Activated CD8-positive, alpha-beta T cell treated with anti-CD3 and anti-CD28 coated beads, Interleukin-2, amount 10 ng/mL, durations not matched to agents 7 days and 5 days (primary cell): ENCODE measurements around the gene MOB3A. TPM values are rescaled to one million over a fixed set of nuclear protein-coding genes. Genes with fewer than 3 reads are reported as not detected.

Experiments used
- ATAC-seq: fragments of 150-1000 bp; cut with Tn5 transposase; one replicate; pipeline ENCODE4 v1.10.0; 2021; ENCODE audit warnings: moderate library complexity
- CTCF ChIA-PET: fragments of 350-600 bp; sonication (Branson Sonifier 250); formaldehyde crosslinking; loops from one replicate; lab custom pipeline; 2021; ENCODE audit warnings: antibody characterized with exemption; lab: Charles Lee
- POLR2A ChIA-PET: fragments of 350-600 bp; sonication (Branson Sonifier 250); formaldehyde crosslinking; loops from one replicate; lab custom pipeline; 2021; ENCODE audit warnings: antibody characterized with exemption; lab: Charles Lee
- DNase-seq: peaks from one replicate; pipeline ENCODE4 v3.0.0-alpha.2; 2020
- H3K27ac Mint-ChIP-seq: one replicate; pipeline ENCODE4 v1.8.0; 2021; ENCODE audit warnings: mild to moderate bottlenecking, mixed read lengths
- H3K27me3 Mint-ChIP-seq: one replicate; pipeline ENCODE4 v1.8.0; 2021; ENCODE audit warnings: low read depth, mixed read lengths
- H3K36me3 Mint-ChIP-seq: one replicate; pipeline ENCODE4 v1.8.0; 2021; ENCODE audit warnings: low read depth, mixed read lengths
- H3K4me1 Mint-ChIP-seq: one replicate; pipeline ENCODE4 v1.8.0; 2021; ENCODE audit warnings: low read depth, mixed read lengths
- H3K4me3 Mint-ChIP-seq: one replicate; pipeline ENCODE4 v1.8.0; 2021; ENCODE audit warnings: mild to moderate bottlenecking, mixed read lengths
- H3K9me3 Mint-ChIP-seq: one replicate; pipeline ENCODE4 v1.8.0; 2022; ENCODE audit warnings: mixed read lengths; ENCODE audit not compliant: insufficient read depth
- total RNA-seq, 2 experiments: library from RNA; stranded (reverse); gene quantifications; one replicate each; pipeline ENCODE4 v1.2.3, GENCODE V29; 2021

The MOB3A gene
- total RNA-seq, 2 experiments from 2014 or later = 235 to 240 TPM

DNA sequence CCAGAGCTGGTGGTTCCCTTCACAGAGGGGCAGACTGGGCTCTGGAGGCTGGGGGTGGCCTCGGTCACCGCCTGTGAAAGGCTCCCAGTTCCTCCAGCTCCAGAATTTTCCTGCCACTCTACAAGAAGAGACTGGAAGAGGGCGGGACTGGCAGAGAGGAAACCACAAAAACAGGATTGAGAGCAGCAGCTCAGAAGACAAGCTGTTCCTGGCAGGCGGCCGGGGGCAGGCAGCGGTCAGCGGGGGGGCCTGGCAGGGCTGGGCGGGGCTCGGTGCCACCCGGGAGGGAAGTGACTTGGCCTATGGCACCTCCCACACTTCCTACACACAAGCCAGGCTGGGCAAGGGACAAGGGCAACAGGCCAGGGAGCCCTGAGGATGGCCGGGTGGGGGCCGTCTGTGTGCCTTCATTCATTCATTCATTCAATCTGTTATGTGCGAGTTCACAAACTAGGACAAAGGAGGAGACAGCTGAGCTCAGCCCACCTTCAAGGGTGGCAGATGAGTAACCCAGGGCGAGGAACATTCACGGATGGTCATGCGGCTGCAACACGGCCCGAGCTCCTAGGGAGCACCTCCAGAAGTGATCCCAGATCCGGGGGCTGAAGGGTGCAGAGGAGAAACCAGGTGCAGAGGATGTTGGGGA is 63.7 kb downstream of the MOB3A start:
- peaks cover 33% of the 10 kb centered on the region for H3K4me1 Mint-ChIP-seq
- peak overlapping the region; percentile 66 for H3K4me3 Mint-ChIP-seq
- H3K27me3 Mint-ChIP-seq = no peaks in the 10 kb centered on the region
- ChIA-PET CTCF (interaction anchor here (1.1 to 3.7 kb wide), 5 partner anchors 10 to 102 kb away, joined by 3 to 14 read pairs (median 4); no protein-coding TSS in a partner anchor), POLR2A (interaction anchor here (0.7 to 2.4 kb wide), 5 partner anchors 10 to 53 kb away, joined by 3 to 12 read pairs (median 4); no protein-coding TSS in a partner anchor)
- H3K36me3 Mint-ChIP-seq = no peaks in the 10 kb centered on the region
- ATAC-seq (peak; percentile 51), DNase-seq (peak; percentile 59)
- H3K9me3 Mint-ChIP-seq = no peaks in the 10 kb centered on the region
- peak overlapping the region; percentile 83 for H3K27ac Mint-ChIP-seq

DNA sequence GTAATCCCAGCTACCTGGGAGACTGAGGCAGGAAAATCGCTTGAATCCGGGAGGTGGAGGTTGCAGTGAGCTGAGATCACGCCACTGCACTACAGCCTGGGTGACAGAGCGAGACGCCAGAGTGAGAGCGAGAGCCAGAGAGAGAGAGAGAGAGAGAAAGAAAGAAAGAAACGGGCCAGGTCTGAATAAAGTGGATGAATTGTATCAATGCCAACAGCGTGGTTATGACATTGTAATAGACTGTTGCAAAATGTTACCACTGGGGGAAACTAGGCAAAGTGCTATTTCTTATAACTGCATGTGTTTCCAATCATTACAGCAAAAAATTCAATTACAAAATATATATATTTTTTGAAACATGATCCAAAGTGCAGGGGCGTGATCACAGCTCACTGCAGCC is 68.8 kb downstream of the MOB3A start:
- H3K9me3 Mint-ChIP-seq = peaks cover 3% of the 10 kb centered on the region
- ChIA-PET POLR2A (no interaction called here), CTCF (interaction anchor here (1.2 to 1.3 kb wide), 2 partner anchors 8 to 26 kb away, joined by 3 to 4 read pairs; no protein-coding TSS in a partner anchor)
- ATAC-seq = no peak
- H3K4me3 Mint-ChIP-seq = no peak overlapping the region
- no peak overlapping the region for H3K27ac Mint-ChIP-seq
- H3K27me3 Mint-ChIP-seq = no peaks in the 10 kb centered on the region
- H3K36me3 Mint-ChIP-seq = no peaks in the 10 kb centered on the region
- DNase-seq = no peak
- peaks cover 13% of the 10 kb centered on the region for H3K4me1 Mint-ChIP-seq

DNA sequence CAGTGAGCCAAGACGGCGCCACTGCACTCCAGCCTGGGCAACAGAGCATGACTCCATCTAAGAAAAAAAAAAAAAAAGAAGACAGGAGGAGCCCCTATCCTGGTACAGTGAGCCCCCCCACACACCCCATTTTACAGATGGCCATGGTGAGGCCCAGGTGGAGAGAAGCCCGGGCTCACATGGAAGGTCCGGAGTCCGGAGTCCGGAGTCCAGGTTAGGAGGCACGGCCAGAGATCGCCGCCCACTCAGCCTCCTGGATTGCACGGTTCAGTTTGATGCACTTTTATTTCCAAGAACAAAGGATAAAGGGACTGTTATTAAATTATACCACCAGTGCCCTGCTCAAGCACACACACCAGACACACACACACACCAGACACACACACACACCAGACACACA is 69.4 kb downstream of the MOB3A start:
- ChIA-PET POLR2A (no interaction called here), CTCF (no interaction called here)
- no peak overlapping the region for H3K4me3 Mint-ChIP-seq
- no peaks in the 10 kb centered on the region for H3K36me3 Mint-ChIP-seq
- ATAC-seq (no peak), DNase-seq (no peak)
- peaks cover under 1% of the 10 kb centered on the region for H3K27me3 Mint-ChIP-seq
- H3K9me3 Mint-ChIP-seq = peaks cover 3% of the 10 kb centered on the region
- no peak overlapping the region for H3K27ac Mint-ChIP-seq
- H3K4me1 Mint-ChIP-seq = peaks cover 7% of the 10 kb centered on the region

DNA sequence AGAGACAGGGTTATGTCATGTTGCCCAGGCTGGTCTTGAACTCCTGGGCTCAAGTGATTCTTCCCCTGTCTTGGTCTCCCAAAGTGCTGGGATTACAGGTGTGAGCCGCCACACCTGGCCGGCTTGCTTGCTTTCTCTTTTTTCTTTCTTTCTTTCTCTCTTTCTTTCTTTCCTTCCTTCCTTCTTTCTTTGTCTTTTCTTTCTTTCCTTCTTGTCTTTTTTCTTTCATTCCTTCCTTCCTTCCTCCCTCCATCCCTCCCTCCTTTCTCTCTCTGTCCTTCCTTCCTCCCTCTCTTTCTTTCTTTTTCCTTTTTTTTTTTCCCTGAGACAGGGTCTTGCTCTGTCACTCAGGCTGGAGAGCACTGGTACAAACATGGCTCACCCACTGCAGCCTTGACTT is 73.8 kb downstream of the MOB3A start:
- no peaks in the 10 kb centered on the region for H3K36me3 Mint-ChIP-seq
- H3K4me3 Mint-ChIP-seq = no peak overlapping the region
- H3K4me1 Mint-ChIP-seq = peaks cover 5% of the 10 kb centered on the region
- ATAC-seq = no peak
- ChIA-PET POLR2A (interaction anchor here (1.3 kb wide), 1 partner anchor 62 kb away, joined by 7 read pairs; no protein-coding TSS in a partner anchor), CTCF (no interaction called here)
- H3K27me3 Mint-ChIP-seq = peaks cover 3% of the 10 kb centered on the region
- peaks cover 3% of the 10 kb centered on the region for H3K9me3 Mint-ChIP-seq
- peak overlapping the region; percentile 46 for H3K27ac Mint-ChIP-seq
- no peak for DNase-seq

GRCh38 chr19:2021453-2022140 is 74.5 kb downstream of the MOB3A start:
- Mint-ChIP-seq H3K27ac (no peak overlapping the region), H3K4me1 (peaks cover 4% of the 10 kb centered on the region), H3K4me3 (no peak overlapping the region), H3K9me3 (peaks cover 3% of the 10 kb centered on the region), H3K27me3 (peaks cover 3% of the 10 kb centered on the region), H3K36me3 (no peaks in the 10 kb centered on the region)
- DNase-seq (no peak), ATAC-seq (no peak)
- POLR2A ChIA-PET = no interaction called here
- CTCF ChIA-PET = interaction anchor here (2.4 kb wide), 1 partner anchor 48 kb away, joined by 17 read pairs; no protein-coding TSS in a partner anchor

Other genes starting within 250 kb of the MOB3A start
- gene REXO1, start 247.8 kb downstream of the MOB3A start, total RNA-seq = 10 to 100 TPM; 47.9 to 52.9 TPM
- 10 to 100 TPM; 26.5 to 29.8 TPM for gene KLF16, start 232.7 kb downstream of the MOB3A start, total RNA-seq
- gene ABHD17A, start 210.8 kb downstream of the MOB3A start, total RNA-seq = 100 to 1,000 TPM; 181 to 196 TPM
- gene ADAT3, start 190.9 kb downstream of the MOB3A start, total RNA-seq = 10 to 100 TPM in 1 of 2 experiments, 1 to 10 TPM in 1; 9.9 to 11.0 TPM
- 10 to 100 TPM; 29.9 to 37.2 TPM for gene SCAMP4, start 190.9 kb downstream of the MOB3A start, total RNA-seq
- gene CSNK1G2, start 155.2 kb downstream of the MOB3A start, total RNA-seq = 100 to 1,000 TPM; 103 to 105 TPM
- 10 to 100 TPM; 48.2 to 53.4 TPM for gene BTBD2, start 80.6 kb downstream of the MOB3A start, total RNA-seq
- 100 to 1,000 TPM; 332 to 348 TPM for gene MKNK2, start 45.1 kb downstream of the MOB3A start, total RNA-seq
- 1 to 10 TPM; 8.7 to 9.5 TPM for gene IZUMO4, start 589 bp upstream of the MOB3A start, total RNA-seq
- gene AP3D1, start 55.2 kb upstream of the MOB3A start, total RNA-seq = 100 to 1,000 TPM in 1 of 2 experiments, 10 to 100 TPM in 1; 91.5 to 100 TPM
- gene DOT1L, start 67.6 kb upstream of the MOB3A start, total RNA-seq = 10 to 100 TPM; 70.6 to 74.3 TPM
- 10 to 100 TPM; 78.0 to 79.9 TPM for gene PLEKHJ1, start 140.0 kb upstream of the MOB3A start, total RNA-seq
- gene SF3A2, start 140.5 kb upstream of the MOB3A start, total RNA-seq = 100 to 1,000 TPM; 157 to 163 TPM
- gene AMH, start 153.0 kb upstream of the MOB3A start, total RNA-seq = 10 to 100 TPM; 10.3 to 12.1 TPM
- gene JSRP1, start 160.1 kb upstream of the MOB3A start, total RNA-seq = not detected
- gene PEAK3, start 185.8 kb upstream of the MOB3A start, total RNA-seq = under 1 TPM; 0.16 to 0.34 TPM
- gene LINGO3, start 211.8 kb upstream of the MOB3A start, total RNA-seq = under 1 TPM; 0.66 to 0.76 TPM
- gene LSM7, start 232.3 kb upstream of the MOB3A start, total RNA-seq = 100 to 1,000 TPM; 144 to 146 TPM
- gene SPPL2B, start 232.4 kb upstream of the MOB3A start, total RNA-seq = 10 to 100 TPM; 73.5 to 80.7 TPM